Measurements from ENCODE around the gene IL1RL2.

DNA sequence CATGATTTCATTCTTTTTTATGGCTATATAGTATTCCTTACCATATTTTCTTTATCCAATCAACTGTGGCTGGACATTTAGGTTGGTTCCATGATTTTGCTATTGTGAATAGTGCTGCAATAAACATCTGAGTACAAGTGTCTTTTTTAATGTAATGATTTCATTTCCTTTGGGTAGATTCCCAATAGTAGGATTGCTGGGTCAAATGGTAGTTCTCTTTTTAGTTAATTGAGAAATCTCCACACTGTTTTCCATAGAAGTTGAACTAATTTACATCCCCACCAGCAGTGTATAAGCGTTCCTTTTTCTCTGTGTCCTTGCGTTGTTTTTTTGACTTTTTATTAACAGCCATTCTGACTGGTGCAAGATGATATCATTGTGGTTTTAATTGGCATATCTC, 65.4 kb downstream of the IL1RL2 start:
- TF ChIP-seq EZH2 (optimal IDR thresholded peaks at IDR 0.05; ENCODE audit: low read depth, low read length) = no peak
- TF ChIP-seq, protein P1, sequence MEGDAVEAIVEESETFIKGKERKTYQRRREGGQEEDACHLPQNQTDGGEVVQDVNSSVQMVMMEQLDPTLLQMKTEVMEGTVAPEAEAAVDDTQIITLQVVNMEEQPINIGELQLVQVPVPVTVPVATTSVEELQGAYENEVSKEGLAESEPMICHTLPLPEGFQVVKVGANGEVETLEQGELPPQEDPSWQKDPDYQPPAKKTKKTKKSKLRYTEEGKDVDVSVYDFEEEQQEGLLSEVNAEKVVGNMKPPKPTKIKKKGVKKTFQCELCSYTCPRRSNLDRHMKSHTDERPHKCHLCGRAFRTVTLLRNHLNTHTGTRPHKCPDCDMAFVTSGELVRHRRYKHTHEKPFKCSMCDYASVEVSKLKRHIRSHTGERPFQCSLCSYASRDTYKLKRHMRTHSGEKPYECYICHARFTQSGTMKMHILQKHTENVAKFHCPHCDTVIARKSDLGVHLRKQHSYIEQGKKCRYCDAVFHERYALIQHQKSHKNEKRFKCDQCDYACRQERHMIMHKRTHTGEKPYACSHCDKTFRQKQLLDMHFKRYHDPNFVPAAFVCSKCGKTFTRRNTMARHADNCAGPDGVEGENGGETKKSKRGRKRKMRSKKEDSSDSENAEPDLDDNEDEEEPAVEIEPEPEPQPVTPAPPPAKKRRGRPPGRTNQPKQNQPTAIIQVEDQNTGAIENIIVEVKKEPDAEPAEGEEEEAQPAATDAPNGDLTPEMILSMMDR (IDR thresholded peaks at IDR 0.05; ENCODE audit: low read length) = no peak
- TF ChIP-seq EZH2phosphoT487 (IDR thresholded peaks at IDR 0.05; ENCODE audit: low read length) = no peak
